Endodermal cell (in vitro differentiated cells): ENCODE measurements around the gene MYL7. TPM values are rescaled to one million over a fixed set of nuclear protein-coding genes. Genes with fewer than 3 reads are reported as not detected.

ENCODE experiments used
- DNase-seq: peaks from one replicate; pipeline ENCODE4 v3.0.0-alpha.2; 2017
- H3K27ac ChIP-seq: 2 replicates; pipeline ENCODE4 v1.5.1; 2013; ENCODE audit warnings: mild to moderate bottlenecking, low read depth, low read length, moderate library complexity
- H3K27me3 ChIP-seq: 2 replicates; pipeline ENCODE4 v1.6.1; 2013; ENCODE audit warnings: mild to moderate bottlenecking, low read length, moderate library complexity; ENCODE audit not compliant: insufficient read depth, control insufficient read depth, poor library complexity, severe bottlenecking
- H3K36me3 ChIP-seq: 2 replicates; pipeline ENCODE4 v1.7.0; 2013; ENCODE audit warnings: mild to moderate bottlenecking, low read length, moderate library complexity; ENCODE audit not compliant: control insufficient read depth, insufficient read depth
- H3K4me1 ChIP-seq: one replicate; pipeline ENCODE4 v1.7.0; 2013; ENCODE audit warnings: low read length; ENCODE audit not compliant: control insufficient read depth, insufficient read depth
- H3K4me3 ChIP-seq: 2 replicates; pipeline ENCODE4 v1.5.1; 2013; ENCODE audit warnings: mild to moderate bottlenecking, low read length, moderate library complexity
- H3K9ac ChIP-seq: 2 replicates; pipeline ENCODE4 v1.6.1; 2013; ENCODE audit warnings: mild to moderate bottlenecking, low read length, moderate library complexity; ENCODE audit not compliant: poor library complexity, severe bottlenecking; ENCODE audit errors: extremely low read depth
- H3K9me3 ChIP-seq: 2 replicates; pipeline ENCODE4 v1.6.1; 2013; ENCODE audit warnings: mild to moderate bottlenecking, low read length, moderate library complexity; ENCODE audit not compliant: control insufficient read depth
- H3K27ac Mint-ChIP-seq: 2 replicates; pipeline ENCODE4 v1.8.0; 2020; ENCODE audit warnings: mixed read lengths
- H3K27me3 Mint-ChIP-seq: 2 replicates; pipeline ENCODE4 v1.8.0; 2021; ENCODE audit warnings: mild to moderate bottlenecking, mixed read lengths; ENCODE audit not compliant: insufficient read depth
- H3K36me3 Mint-ChIP-seq: 2 replicates; pipeline ENCODE4 v1.8.0; 2020; ENCODE audit warnings: low read depth, mixed read lengths
- H3K4me1 Mint-ChIP-seq: 2 replicates; pipeline ENCODE4 v1.8.0; 2020; ENCODE audit warnings: mixed read lengths
- H3K4me3 Mint-ChIP-seq: 2 replicates; pipeline ENCODE4 v1.8.0; 2020; ENCODE audit warnings: mild to moderate bottlenecking, moderate library complexity, mixed read lengths
- H3K9me3 Mint-ChIP-seq: 2 replicates; pipeline ENCODE4 v1.8.0; 2020; ENCODE audit warnings: mild to moderate bottlenecking, mixed read lengths
- WGBS, 2 experiments: methylation state at CpG; one replicate each; pipeline versions ENCODE4 v1.1.5 to v1.1.7; 2013; ENCODE audit warnings: missing lambda C conversion rate in 2 of 2, mixed read lengths in 1 of 2; ENCODE audit not compliant: insufficient coverage in 1 of 2, insufficient read length in 1 of 2; 5-methylcytosine and 5-hydroxymethylcytosine counted together
- total RNA-seq, 2 donors: library from RNA; stranded (reverse); fragmentation: NEBNext Ultra II Directional in 1 of 2; extraction: Animal tissue kit (Norgen Biotek cat#: 25700) in 1 of 2; gene quantifications; 2 replicates in 1 of 2; 3 replicates in 1 of 2; pipeline ENCODE4 v1.2.1, GENCODE V29; 2021
- TF ChIP-seq, protein P1 (sequence below): fragments of 200-600 bp; sonication (generic); conservative IDR thresholded peaks from 2 replicates; pipeline ENCODE4 v1.5.0; 2021; ENCODE audit warnings: antibody characterized with exemption, mild to moderate bottlenecking

MYL7 gene
- total RNA-seq, 2 donors from 2014 or later, result 115 to 120 TPM

DNA sequence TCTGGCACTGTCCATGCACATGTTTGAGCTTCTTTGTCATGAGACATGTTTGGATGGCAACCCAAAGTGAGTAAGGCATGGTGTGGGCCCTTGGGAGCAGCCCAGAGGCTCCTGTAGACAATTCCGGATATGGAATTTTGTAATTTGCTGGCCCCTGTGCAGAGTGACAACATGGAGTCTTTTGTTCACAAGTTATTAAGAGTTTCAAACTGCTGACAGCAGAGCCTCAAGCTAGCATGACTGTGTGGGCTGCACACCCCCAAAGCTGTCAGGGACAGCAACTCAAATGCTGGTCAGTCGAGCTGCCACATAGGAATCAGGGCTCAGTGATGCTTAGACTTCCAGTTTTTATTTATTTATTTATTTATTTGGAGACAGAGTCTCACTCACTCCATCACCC is 7.0 kb upstream of the MYL7 start:
- Histone ChIP-seq H3K27me3 (peaks cover 25% of the 10 kb centered on the region), H3K27ac (peak overlapping the region; percentile 83), H3K9me3 (no peaks in the 10 kb centered on the region), H3K36me3 (no peaks in the 10 kb centered on the region), H3K4me3 (no peak overlapping the region), H3K4me1 (peaks cover 11% of the 10 kb centered on the region), H3K9ac (no peak overlapping the region)
- Mint-ChIP-seq H3K36me3 (no peaks in the 10 kb centered on the region), H3K27ac (no peak overlapping the region), H3K9me3 (peaks cover 2% of the 10 kb centered on the region), H3K4me1 (peaks cover 15% of the 10 kb centered on the region), H3K4me3 (no peak overlapping the region), H3K27me3 (peaks cover 35% of the 10 kb centered on the region)
- DNase-seq, result no peak
- WGBS, 2 experiments, result 78 to 82% methylated on average over 1 to 2 of the region's 2 CpGs
- TF ChIP-seq, protein P1, sequence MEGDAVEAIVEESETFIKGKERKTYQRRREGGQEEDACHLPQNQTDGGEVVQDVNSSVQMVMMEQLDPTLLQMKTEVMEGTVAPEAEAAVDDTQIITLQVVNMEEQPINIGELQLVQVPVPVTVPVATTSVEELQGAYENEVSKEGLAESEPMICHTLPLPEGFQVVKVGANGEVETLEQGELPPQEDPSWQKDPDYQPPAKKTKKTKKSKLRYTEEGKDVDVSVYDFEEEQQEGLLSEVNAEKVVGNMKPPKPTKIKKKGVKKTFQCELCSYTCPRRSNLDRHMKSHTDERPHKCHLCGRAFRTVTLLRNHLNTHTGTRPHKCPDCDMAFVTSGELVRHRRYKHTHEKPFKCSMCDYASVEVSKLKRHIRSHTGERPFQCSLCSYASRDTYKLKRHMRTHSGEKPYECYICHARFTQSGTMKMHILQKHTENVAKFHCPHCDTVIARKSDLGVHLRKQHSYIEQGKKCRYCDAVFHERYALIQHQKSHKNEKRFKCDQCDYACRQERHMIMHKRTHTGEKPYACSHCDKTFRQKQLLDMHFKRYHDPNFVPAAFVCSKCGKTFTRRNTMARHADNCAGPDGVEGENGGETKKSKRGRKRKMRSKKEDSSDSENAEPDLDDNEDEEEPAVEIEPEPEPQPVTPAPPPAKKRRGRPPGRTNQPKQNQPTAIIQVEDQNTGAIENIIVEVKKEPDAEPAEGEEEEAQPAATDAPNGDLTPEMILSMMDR, result no peak

DNA sequence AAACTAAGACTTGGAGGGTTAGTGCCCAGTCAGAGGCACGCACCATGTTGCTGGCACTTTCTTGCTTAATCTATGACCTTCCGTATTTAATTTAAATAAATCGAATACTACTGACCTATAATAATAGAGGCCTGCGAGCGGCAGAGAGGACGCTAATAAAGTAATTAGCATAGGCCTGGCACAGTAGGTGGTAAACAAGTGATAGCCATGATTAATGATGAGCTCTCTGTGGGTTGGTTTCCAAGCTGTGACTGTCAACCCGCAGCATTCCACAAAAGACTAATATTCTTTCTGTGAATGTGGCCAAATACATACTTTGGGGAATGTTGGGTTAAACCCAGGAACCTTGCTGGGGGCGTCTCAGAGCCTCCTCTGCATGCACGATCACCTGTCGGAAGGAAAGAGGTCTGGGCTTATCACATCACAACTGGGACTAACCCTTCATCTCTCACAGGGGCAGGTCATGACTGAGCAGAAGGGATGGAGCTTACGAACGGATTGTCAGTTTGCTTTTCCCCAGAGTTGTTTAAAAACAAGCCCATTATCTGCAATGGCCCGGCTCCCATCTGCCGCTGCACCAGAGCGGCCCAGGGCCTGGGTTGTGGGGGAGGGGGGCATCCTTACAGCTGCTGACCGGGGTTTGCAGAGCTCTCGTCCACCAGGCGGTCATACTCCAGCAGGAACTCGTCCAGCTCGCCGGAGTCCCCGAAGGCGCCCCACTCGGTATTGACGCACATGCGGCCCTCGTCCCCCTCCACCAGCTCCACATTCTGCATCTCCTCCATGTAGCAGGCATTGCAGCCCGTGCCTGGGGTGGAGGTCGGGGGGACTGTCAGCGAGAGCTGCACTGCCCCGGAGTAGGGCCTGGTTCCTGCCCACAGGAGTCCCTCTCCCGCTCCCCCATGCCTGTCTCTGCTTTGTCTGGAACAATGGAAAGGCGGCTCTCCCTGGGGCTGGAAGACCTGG is 6.2 kb upstream of the MYL7 start:
- H3K4me1 Mint-ChIP-seq, result peaks cover 15% of the 10 kb centered on the region
- no peaks in the 10 kb centered on the region for H3K36me3 Mint-ChIP-seq
- peaks cover 25% of the 10 kb centered on the region for H3K27me3 ChIP-seq
- no peak overlapping the region for H3K4me3 ChIP-seq
- TF ChIP-seq, protein P1, result no peak
- H3K27ac ChIP-seq, result peak overlapping the region; percentile 83
- no peak overlapping the region for H3K4me3 Mint-ChIP-seq
- peaks cover 2% of the 10 kb centered on the region for H3K9me3 Mint-ChIP-seq
- peaks cover 11% of the 10 kb centered on the region for H3K4me1 ChIP-seq
- H3K36me3 ChIP-seq, result no peaks in the 10 kb centered on the region
- H3K9ac ChIP-seq, result no peak overlapping the region
- no peak overlapping the region for H3K27ac Mint-ChIP-seq
- H3K9me3 ChIP-seq, result no peaks in the 10 kb centered on the region
- 82 to 84% methylated on average over 18 to 33 of the region's 33 CpGs for WGBS, 2 experiments
- DNase-seq, result peak; percentile 64
- H3K27me3 Mint-ChIP-seq, result peaks cover 35% of the 10 kb centered on the region

DNA sequence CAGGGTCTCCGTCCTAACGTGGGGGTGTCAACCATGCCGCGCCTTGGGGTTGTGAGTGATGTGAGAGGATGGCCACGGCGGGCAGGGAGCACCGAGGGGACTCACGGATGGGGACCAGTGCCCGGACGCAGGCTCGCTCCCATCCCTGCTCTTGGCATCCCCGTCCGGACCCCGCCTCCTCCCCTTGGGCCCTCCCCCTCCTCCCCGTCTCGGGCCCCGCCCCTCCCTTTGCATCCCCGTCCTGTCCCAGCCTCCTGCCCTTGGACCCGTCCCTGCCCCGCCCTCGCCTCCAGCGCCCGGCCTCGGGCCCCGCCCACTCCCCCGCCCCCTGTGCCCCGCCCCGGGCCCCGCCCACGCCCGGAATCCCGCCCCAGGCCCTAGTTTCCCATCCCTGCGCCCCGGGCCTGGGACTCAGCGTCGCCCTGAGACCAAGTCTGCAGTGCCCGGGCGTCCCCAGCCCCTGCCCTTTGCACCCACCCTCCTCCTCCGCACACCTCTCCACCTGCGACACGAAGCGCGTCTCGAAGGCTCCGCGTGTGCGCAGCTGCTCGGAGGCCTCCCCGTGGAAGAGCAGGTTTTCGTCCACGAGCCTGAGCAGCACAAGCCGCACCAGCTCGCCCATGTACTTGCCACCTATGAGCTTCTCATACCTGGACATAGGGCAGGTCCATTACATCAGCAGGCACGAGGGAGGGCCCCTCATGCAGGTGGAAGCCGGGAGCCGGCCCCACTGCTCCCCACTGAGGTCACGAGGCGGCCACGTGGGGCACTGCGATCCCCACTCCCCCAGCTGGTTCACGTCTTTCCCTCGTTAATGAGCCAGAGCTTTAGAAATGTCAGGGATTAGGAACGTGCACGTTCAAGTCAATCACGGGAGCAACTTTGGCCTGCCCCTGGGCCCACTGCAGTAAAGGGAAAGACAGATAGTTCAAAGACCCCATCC is 5.1 kb upstream of the MYL7 start:
- Mint-ChIP-seq H3K27ac (no peak overlapping the region), H3K4me3 (peak overlapping the region; percentile 44), H3K27me3 (peaks cover 35% of the 10 kb centered on the region), H3K9me3 (peaks cover 2% of the 10 kb centered on the region), H3K4me1 (peaks cover 17% of the 10 kb centered on the region), H3K36me3 (no peaks in the 10 kb centered on the region)
- WGBS, 2 experiments, result 41 to 93% methylated on average over 16 to 63 of the region's 65 CpGs
- Histone ChIP-seq H3K9me3 (no peaks in the 10 kb centered on the region), H3K36me3 (no peaks in the 10 kb centered on the region), H3K9ac (no peak overlapping the region), H3K27me3 (peaks cover 25% of the 10 kb centered on the region), H3K27ac (peak overlapping the region; percentile 82), H3K4me3 (no peak overlapping the region), H3K4me1 (peaks cover 20% of the 10 kb centered on the region)
- TF ChIP-seq, protein P1, result no peak
- peak; percentile 98 for DNase-seq
